HEK293 (cell line): ENCODE results near the gene PRELID3B.

Experiments
- CTCF ChIP-seq: fragments of 450-650 bp; formaldehyde crosslinking; IDR thresholded peaks from 2 replicates; pipeline ENCODE4 v1.5.1; 2016; ENCODE audit warnings: missing biosample characterization, missing genetic modification characterization
- HIC1 ChIP-seq: fragments of 450-650 bp; formaldehyde crosslinking; IDR thresholded peaks from 2 replicates; pipeline ENCODE4 v1.5.1; 2016; ENCODE audit warnings: missing biosample characterization, missing genetic modification characterization
- MEIS1 ChIP-seq: sonication (generic); formaldehyde crosslinking; IDR thresholded peaks from 2 replicates; pipeline ENCODE4 v1.8.1; 2022; ENCODE audit warnings: missing genetic modification reagents, mild to moderate bottlenecking, borderline replicate concordance
- PATZ1 ChIP-seq: fragments of 450-650 bp; formaldehyde crosslinking; IDR thresholded peaks from 2 replicates; pipeline ENCODE4 v1.5.1; 2016; ENCODE audit warnings: missing biosample characterization, missing genetic modification characterization
- SETDB1 ChIP-seq: IDR thresholded peaks from one replicate; pipeline ENCODE4 v1.6.1; 2017; ENCODE audit warnings: mild to moderate bottlenecking, low read length, moderate library complexity, mixed read lengths; ENCODE audit not compliant: insufficient read length
- ZBTB1 ChIP-seq: fragments of 450-650 bp; formaldehyde crosslinking; IDR thresholded peaks from 2 replicates; pipeline ENCODE4 v1.5.1; 2016; ENCODE audit warnings: missing biosample characterization, missing genetic modification characterization
- ZNF184 ChIP-seq: fragments of 450-650 bp; IDR thresholded peaks from 2 replicates; pipeline ENCODE4 v1.5.1; 2018; ENCODE audit warnings: missing biosample characterization, mild to moderate bottlenecking, missing genetic modification characterization
- ZNF214 ChIP-seq: fragments of 450-650 bp; formaldehyde crosslinking; IDR thresholded peaks from 2 replicates; pipeline ENCODE4 v1.5.1; 2017; ENCODE audit warnings: missing biosample characterization, mild to moderate bottlenecking, missing genetic modification characterization, borderline replicate concordance
- ZNF324 ChIP-seq: fragments of 450-650 bp; formaldehyde crosslinking; IDR thresholded peaks from 2 replicates; pipeline ENCODE4 v1.5.1; 2016; ENCODE audit warnings: missing biosample characterization, missing genetic modification characterization
- ZNF501 ChIP-seq: fragments of 450-650 bp; formaldehyde crosslinking; IDR thresholded peaks from 2 replicates; pipeline ENCODE4 v1.5.1; 2016; ENCODE audit warnings: missing biosample characterization, missing genetic modification characterization
- ZNF518A ChIP-seq: fragments of 450-650 bp; formaldehyde crosslinking; conservative IDR thresholded peaks from 2 replicates; pipeline ENCODE4 v1.5.1; 2016; ENCODE audit warnings: low read depth, missing biosample characterization, missing genetic modification characterization
- ZNF629 ChIP-seq: fragments of 450-650 bp; formaldehyde crosslinking; IDR thresholded peaks from 2 replicates; pipeline ENCODE4 v1.5.1; 2017; ENCODE audit warnings: missing biosample characterization, missing genetic modification characterization
- ZNF704 ChIP-seq: fragments of 450-650 bp; formaldehyde crosslinking; IDR thresholded peaks from 2 replicates; pipeline ENCODE4 v1.5.1; 2016; ENCODE audit warnings: missing biosample characterization, missing genetic modification characterization

GRCh38 chr20:59004763-59005522 lies 37.6 kb downstream of the PRELID3B start:
- no peak for TF ChIP-seq ZBTB1
- no peak for TF ChIP-seq ZNF704 (tag by site-specific recombination)
- no peak for TF ChIP-seq ZNF518A (tag by site-specific recombination)
- TF ChIP-seq ZNF629 (tag by site-specific recombination): no peak
- no peak for TF ChIP-seq MEIS1 (CRISPR knock-in tag)
- no peak for TF ChIP-seq ZNF184 (tag by site-specific recombination)
- TF ChIP-seq CTCF (tag by site-specific recombination): no peak
- TF ChIP-seq HIC1 (tag by site-specific recombination): no peak
- TF ChIP-seq PATZ1: no peak
- no peak for TF ChIP-seq ZNF324
- TF ChIP-seq ZNF501 (tag by site-specific recombination): no peak
- TF ChIP-seq ZNF214 (tag by site-specific recombination): no peak
- no peak for TF ChIP-seq SETDB1
